ENCODE results near the gene SPECC1L.

SPECC1L gene

DNA sequence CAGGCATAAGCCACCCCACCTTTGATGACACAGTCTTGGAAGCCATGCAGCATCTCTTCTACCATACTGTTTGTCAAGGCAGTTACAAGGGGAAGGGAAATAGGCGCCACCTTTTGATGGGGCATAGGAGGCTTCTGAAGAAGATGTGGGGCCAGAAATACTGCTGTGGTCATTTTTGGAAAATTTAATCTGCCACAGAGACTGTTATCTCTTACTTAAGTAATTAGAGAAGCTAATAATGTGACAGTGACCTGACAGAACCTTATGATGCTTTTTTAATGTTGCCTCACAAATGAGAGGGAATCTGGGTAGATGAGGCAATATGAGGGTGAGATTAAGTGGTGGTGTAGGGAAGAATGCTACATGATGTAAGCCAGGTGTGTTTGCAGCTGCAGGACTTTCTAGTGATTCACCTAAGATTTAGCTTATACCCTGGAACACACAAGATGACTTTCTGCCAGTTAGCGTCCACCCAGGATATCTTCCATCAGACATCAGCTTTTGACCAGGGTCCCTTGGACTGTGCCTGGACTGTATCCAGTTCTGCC, 122.5 kb downstream of the SPECC1L start:
- H3K9ac ChIP-seq (ENCODE audit: low read depth, low read length) = no peak overlapping the region
- H3K9me3 ChIP-seq (replicated peaks; ENCODE audit: low read length) = no peaks in the 10 kb centered on the region
- peaks cover 18% of the 10 kb centered on the region for H3K36me3 ChIP-seq (ENCODE audit: insufficient read depth, low read length)
- no peak overlapping the region for H3K4me3 ChIP-seq (ENCODE audit: low read length)
- H3K27me3 ChIP-seq (ENCODE audit: control insufficient read depth, insufficient read depth, low read length) = no peaks in the 10 kb centered on the region
- H3K4me2 ChIP-seq (ENCODE audit: low read length) = no peak overlapping the region
- peaks cover 16% of the 10 kb centered on the region for H3K4me1 ChIP-seq (ENCODE audit: control insufficient read depth, insufficient read depth, low read length)

GRCh38 chr22:24393848-24394247, 123.2 kb downstream of the SPECC1L start:
- Histone ChIP-seq H3K9ac (ENCODE audit: low read depth, low read length) (no peak overlapping the region), H3K36me3 (ENCODE audit: insufficient read depth, low read length) (peaks cover 19% of the 10 kb centered on the region), H3K27me3 (ENCODE audit: control insufficient read depth, insufficient read depth, low read length) (no peaks in the 10 kb centered on the region), H3K4me1 (ENCODE audit: control insufficient read depth, insufficient read depth, low read length) (peaks cover 16% of the 10 kb centered on the region), H3K9me3 (replicated peaks; ENCODE audit: low read length) (no peaks in the 10 kb centered on the region), H3K4me3 (ENCODE audit: low read length) (no peak overlapping the region), H3K4me2 (ENCODE audit: low read length) (no peak overlapping the region)

- Histone ChIP-seq H3K9me3 (replicated peaks; ENCODE audit: low read length) (no peaks in the 10 kb centered on the region), H3K4me3 (ENCODE audit: low read length) (no peak overlapping the region), H3K4me2 (ENCODE audit: low read length) (no peak overlapping the region), H3K27me3 (ENCODE audit: control insufficient read depth, insufficient read depth, low read length) (no peaks in the 10 kb centered on the region), H3K36me3 (ENCODE audit: insufficient read depth, low read length) (peaks cover 19% of the 10 kb centered on the region), H3K4me1 (ENCODE audit: control insufficient read depth, insufficient read depth, low read length) (peaks cover 16% of the 10 kb centered on the region), H3K9ac (ENCODE audit: low read depth, low read length) (no peak overlapping the region)
These were observed 123.6 kb downstream of the SPECC1L start for GRCh38 chr22:24394254-24394653.

DNA sequence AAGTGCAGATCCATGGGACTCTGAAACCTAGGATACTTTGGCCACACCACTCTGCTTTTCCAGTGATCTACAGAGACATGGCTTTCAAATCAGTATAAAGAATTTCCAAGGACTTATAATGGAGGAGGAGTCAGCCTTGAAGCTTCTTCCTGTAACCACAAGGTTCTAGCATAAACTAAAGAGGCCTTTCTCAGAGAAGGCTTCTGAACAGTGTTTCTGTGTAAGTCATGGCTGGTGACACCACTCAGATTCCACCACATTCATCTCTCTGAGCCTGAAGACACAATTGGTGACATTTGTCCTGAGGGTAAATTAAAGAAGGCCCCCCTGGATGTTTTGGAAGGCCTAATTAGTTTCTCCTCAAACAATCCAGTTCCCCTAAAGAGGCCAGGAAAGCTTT, 127.8 kb downstream of the SPECC1L start:
- H3K4me1 ChIP-seq (ENCODE audit: control insufficient read depth, insufficient read depth, low read length) = peaks cover 20% of the 10 kb centered on the region
- no peaks in the 10 kb centered on the region for H3K9me3 ChIP-seq (replicated peaks; ENCODE audit: low read length)
- H3K27me3 ChIP-seq (ENCODE audit: control insufficient read depth, insufficient read depth, low read length) = no peaks in the 10 kb centered on the region
- H3K4me3 ChIP-seq (ENCODE audit: low read length) = no peak overlapping the region
- no peak overlapping the region for H3K4me2 ChIP-seq (ENCODE audit: low read length)
- no peak overlapping the region for H3K9ac ChIP-seq (ENCODE audit: low read depth, low read length)
- H3K36me3 ChIP-seq (ENCODE audit: insufficient read depth, low read length) = peaks cover 15% of the 10 kb centered on the region

DNA sequence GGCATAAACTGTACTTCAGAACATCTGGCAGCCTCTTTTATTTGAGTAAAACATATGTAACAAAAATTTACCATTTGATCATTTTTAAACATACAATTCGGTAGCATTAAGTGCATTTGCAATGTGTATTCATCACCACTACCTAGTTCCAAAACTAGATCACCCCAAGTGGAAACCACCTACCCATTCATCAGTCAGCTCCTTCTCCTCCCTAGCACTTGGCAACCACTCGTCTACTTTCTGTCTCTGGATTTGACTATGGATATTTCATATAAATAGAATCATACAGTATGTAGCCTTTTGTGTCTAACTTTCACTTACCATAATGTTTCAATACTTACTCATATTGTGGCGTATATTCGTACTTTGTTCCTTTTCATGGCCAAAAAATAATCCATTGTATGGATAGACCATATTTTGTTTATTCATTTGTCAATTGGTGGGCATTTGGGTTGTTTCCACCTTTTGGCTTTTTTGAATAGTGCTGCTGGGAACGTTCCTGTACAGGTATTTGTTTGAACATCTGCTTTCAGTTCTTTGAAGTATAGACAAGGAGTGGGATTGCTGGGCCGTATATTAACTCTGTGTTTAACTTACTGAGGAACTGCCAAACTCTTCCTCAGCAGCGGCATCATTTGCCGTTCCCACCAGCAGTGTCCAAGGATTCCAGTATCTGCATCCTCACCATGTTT, 129.5 kb downstream of the SPECC1L start:
- Histone ChIP-seq H3K9ac (ENCODE audit: low read depth, low read length) (no peak overlapping the region), H3K4me2 (ENCODE audit: low read length) (no peak overlapping the region), H3K9me3 (replicated peaks; ENCODE audit: low read length) (no peaks in the 10 kb centered on the region), H3K27me3 (ENCODE audit: control insufficient read depth, insufficient read depth, low read length) (no peaks in the 10 kb centered on the region), H3K4me1 (ENCODE audit: control insufficient read depth, insufficient read depth, low read length) (peaks cover 20% of the 10 kb centered on the region), H3K4me3 (ENCODE audit: low read length) (no peak overlapping the region), H3K36me3 (ENCODE audit: insufficient read depth, low read length) (peaks cover 30% of the 10 kb centered on the region)

GRCh38 chr22:24400726-24401596, 130.3 kb downstream of the SPECC1L start:
- Histone ChIP-seq H3K4me2 (ENCODE audit: low read length) (no peak overlapping the region), H3K36me3 (ENCODE audit: insufficient read depth, low read length) (peaks cover 34% of the 10 kb centered on the region), H3K27me3 (ENCODE audit: control insufficient read depth, insufficient read depth, low read length) (no peaks in the 10 kb centered on the region), H3K4me1 (ENCODE audit: control insufficient read depth, insufficient read depth, low read length) (peaks cover 20% of the 10 kb centered on the region), H3K9ac (ENCODE audit: low read depth, low read length) (no peak overlapping the region), H3K4me3 (ENCODE audit: low read length) (no peak overlapping the region), H3K9me3 (replicated peaks; ENCODE audit: low read length) (no peaks in the 10 kb centered on the region)

- no peaks in the 10 kb centered on the region for H3K9me3 ChIP-seq (replicated peaks; ENCODE audit: low read length)
- H3K36me3 ChIP-seq (ENCODE audit: insufficient read depth, low read length) = peaks cover 30% of the 10 kb centered on the region
- H3K4me1 ChIP-seq (ENCODE audit: control insufficient read depth, insufficient read depth, low read length) = peaks cover 20% of the 10 kb centered on the region
- no peaks in the 10 kb centered on the region for H3K27me3 ChIP-seq (ENCODE audit: control insufficient read depth, insufficient read depth, low read length)
- H3K4me3 ChIP-seq (ENCODE audit: low read length) = no peak overlapping the region
- H3K4me2 ChIP-seq (ENCODE audit: low read length) = no peak overlapping the region
- no peak overlapping the region for H3K9ac ChIP-seq (ENCODE audit: low read depth, low read length)
These were observed 131.3 kb downstream of the SPECC1L start for GRCh38 chr22:24401931-24402367.

DNA sequence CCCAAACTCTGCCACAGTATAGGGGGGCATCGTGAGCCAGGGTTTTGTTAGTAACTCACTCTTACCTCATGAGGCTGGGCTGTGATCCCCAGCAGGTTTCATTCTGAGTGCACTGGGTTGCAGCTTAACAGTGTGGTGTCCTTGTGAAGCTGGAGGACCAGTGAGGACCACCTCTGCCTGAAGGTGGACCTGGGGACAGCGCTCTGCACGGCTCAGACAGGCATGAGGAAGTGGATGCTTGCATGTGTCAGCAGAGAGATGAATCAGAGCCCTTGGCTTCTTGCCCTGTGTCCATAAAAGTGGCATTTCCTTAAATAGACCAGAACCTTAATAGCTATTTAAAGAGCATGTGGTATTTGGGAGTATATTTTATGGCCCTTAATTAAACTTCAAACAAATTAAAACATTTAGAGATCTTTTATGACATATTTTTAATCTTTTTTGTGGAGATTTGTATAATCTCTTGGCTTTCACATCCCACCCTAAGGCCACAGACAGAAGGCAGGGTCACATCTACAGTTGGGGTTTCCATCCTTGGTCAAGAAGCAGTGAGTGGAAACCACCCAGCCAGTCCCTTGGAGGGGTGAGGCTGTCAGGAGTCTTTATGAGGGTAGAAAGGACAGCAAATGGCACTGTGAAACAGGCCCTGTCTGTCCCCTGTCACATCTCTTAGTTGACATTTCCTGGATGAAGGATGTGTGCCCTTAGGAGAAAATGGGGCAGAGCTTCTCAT, 132.0 kb downstream of the SPECC1L start:
- H3K4me2 ChIP-seq (ENCODE audit: low read length) = peak overlapping the region; percentile 26
- H3K9ac ChIP-seq (ENCODE audit: low read depth, low read length) = peak overlapping the region; percentile 18
- H3K27me3 ChIP-seq (ENCODE audit: control insufficient read depth, insufficient read depth, low read length) = no peaks in the 10 kb centered on the region
- no peaks in the 10 kb centered on the region for H3K9me3 ChIP-seq (replicated peaks; ENCODE audit: low read length)
- H3K36me3 ChIP-seq (ENCODE audit: insufficient read depth, low read length) = peaks cover 26% of the 10 kb centered on the region
- peak overlapping the region; percentile 6 for H3K4me3 ChIP-seq (ENCODE audit: low read length)
- peaks cover 20% of the 10 kb centered on the region for H3K4me1 ChIP-seq (ENCODE audit: control insufficient read depth, insufficient read depth, low read length)

GRCh38 chr22:24403346-24403745, 132.7 kb downstream of the SPECC1L start:
- Histone ChIP-seq H3K4me3 (ENCODE audit: low read length) (no peak overlapping the region), H3K27me3 (ENCODE audit: control insufficient read depth, insufficient read depth, low read length) (no peaks in the 10 kb centered on the region), H3K36me3 (ENCODE audit: insufficient read depth, low read length) (peaks cover 24% of the 10 kb centered on the region), H3K9ac (ENCODE audit: low read depth, low read length) (no peak overlapping the region), H3K4me1 (ENCODE audit: control insufficient read depth, insufficient read depth, low read length) (peaks cover 20% of the 10 kb centered on the region), H3K9me3 (replicated peaks; ENCODE audit: low read length) (no peaks in the 10 kb centered on the region), H3K4me2 (ENCODE audit: low read length) (no peak overlapping the region)

DNA sequence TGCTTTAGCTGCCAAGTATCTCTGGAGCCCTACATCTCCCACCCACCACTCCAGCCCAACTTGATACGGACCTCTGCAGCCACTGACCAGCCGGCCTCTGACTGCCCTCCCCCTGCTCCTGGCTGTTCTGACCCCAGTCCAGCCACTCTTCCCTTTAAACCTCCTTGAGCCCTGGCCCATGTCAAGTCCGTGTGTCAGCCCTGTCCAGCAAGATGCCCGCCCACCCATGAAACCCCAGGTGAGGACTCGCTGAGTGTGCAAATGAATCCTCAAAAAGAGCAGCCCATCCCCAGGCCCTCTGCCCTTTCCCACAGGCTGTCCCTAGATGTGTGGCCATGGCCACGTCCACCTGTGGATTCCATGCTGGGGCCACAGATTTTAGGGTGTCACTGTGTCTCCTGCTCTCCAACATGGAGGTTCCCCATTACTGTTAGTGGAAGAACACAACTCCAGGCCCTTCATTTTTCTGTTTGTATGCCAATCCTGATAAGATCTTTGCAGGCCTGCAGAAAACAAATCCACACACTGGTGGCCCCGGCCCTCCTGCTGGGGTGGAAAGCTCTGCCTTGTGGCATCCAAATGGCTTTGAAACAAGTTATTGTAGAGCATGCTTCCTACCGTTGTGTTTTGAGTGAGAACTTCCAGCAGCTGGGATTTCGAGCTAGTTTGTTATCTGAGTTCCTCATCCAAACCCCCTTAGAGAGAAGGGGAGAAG, 134.1 kb downstream of the SPECC1L start:
- H3K4me2 ChIP-seq (ENCODE audit: low read length) = no peak overlapping the region
- H3K4me3 ChIP-seq (ENCODE audit: low read length) = no peak overlapping the region
- peaks cover 24% of the 10 kb centered on the region for H3K36me3 ChIP-seq (ENCODE audit: insufficient read depth, low read length)
- H3K4me1 ChIP-seq (ENCODE audit: control insufficient read depth, insufficient read depth, low read length) = peaks cover 22% of the 10 kb centered on the region
- no peaks in the 10 kb centered on the region for H3K9me3 ChIP-seq (replicated peaks; ENCODE audit: low read length)
- H3K9ac ChIP-seq (ENCODE audit: low read depth, low read length) = no peak overlapping the region
- no peaks in the 10 kb centered on the region for H3K27me3 ChIP-seq (ENCODE audit: control insufficient read depth, insufficient read depth, low read length)
